CD4-positive, alpha-beta T cell (primary cell): ENCODE measurements around the gene IL37. TPM values are rescaled to one million over a fixed set of nuclear protein-coding genes. Genes with fewer than 3 reads are reported as not detected.

Experiments
- ATAC-seq: fragments of 200-7000 bp; cut with Tn5 transposase; one replicate; pipeline ENCODE4 v1.10.0; 2022; ENCODE audit warnings: mild to moderate bottlenecking; ENCODE audit not compliant: poor library complexity
- CTCF ChIA-PET: fragments of 350-600 bp; sonication (Branson Sonifier 250); formaldehyde crosslinking; loops from one replicate; lab custom pipeline; 2021; ENCODE audit warnings: antibody characterized with exemption, inconsistent platforms; lab: Charles Lee
- POLR2A ChIA-PET: fragments of 350-600 bp; sonication (Branson Sonifier 250); formaldehyde crosslinking; loops from one replicate; lab custom pipeline; 2021; ENCODE audit warnings: antibody characterized with exemption, inconsistent platforms; lab: Charles Lee
- DNase-seq, 14 experiments: peaks; one replicate each; pipeline ENCODE4 v3.0.0-alpha.2; 2013 to 2020; ENCODE audit warnings: mixed read lengths in 2 of 14
- H3K27ac ChIP-seq, 2 donors: one replicate each; pipeline versions ENCODE4 v1.5.1 to v1.7.0; 2013; ENCODE audit warnings: low read length in 2 of 2, low read depth in 1 of 2, mild to moderate bottlenecking in 1 of 2
- H3K27me3 ChIP-seq, 2 experiments: 1 replicate in 1 of 2; 2 replicates in 1 of 2; pipeline versions ENCODE4 v1.6.1 to v1.7.0; 2013; ENCODE audit warnings: low read length in 2 of 2, control low read depth in 1 of 2, mild to moderate bottlenecking in 1 of 2, moderate library complexity in 1 of 2; ENCODE audit not compliant: insufficient read depth in 2 of 2, control insufficient read depth in 1 of 2
- H3K36me3 ChIP-seq: one replicate; pipeline ENCODE4 v1.6.1; 2013; ENCODE audit warnings: low read length, control low read depth; ENCODE audit not compliant: insufficient read depth
- H3K4me1 ChIP-seq: one replicate; pipeline ENCODE4 v1.6.1; 2013; ENCODE audit warnings: low read length, control low read depth; ENCODE audit not compliant: insufficient read depth
- H3K4me3 ChIP-seq: one replicate; pipeline ENCODE4 v1.5.1; 2013; ENCODE audit warnings: mild to moderate bottlenecking, low read length, moderate library complexity
- H3K9me3 ChIP-seq, 2 experiments: 1 replicate in 1 of 2; 2 replicates in 1 of 2; pipeline versions ENCODE4 v1.6.1 to v1.7.0; 2013; ENCODE audit warnings: low read length in 2 of 2, mild to moderate bottlenecking in 2 of 2, control low read depth in 1 of 2, moderate library complexity in 1 of 2; ENCODE audit not compliant: control insufficient read depth in 1 of 2, insufficient read depth in 1 of 2
- H3K27ac Mint-ChIP-seq: one replicate; pipeline ENCODE4 v1.8.0; 2020; ENCODE audit warnings: mixed read lengths
- H3K27me3 Mint-ChIP-seq: one replicate; pipeline ENCODE4 v1.8.0; 2021; ENCODE audit warnings: mixed read lengths
- H3K36me3 Mint-ChIP-seq: one replicate; pipeline ENCODE4 v1.8.0; 2021; ENCODE audit warnings: low read depth, mixed read lengths
- H3K4me1 Mint-ChIP-seq: one replicate; pipeline ENCODE4 v1.8.0; 2021; ENCODE audit warnings: low read depth, mixed read lengths
- H3K4me3 Mint-ChIP-seq: one replicate; pipeline ENCODE4 v1.8.0; 2020; ENCODE audit warnings: mild to moderate bottlenecking, mixed read lengths
- H3K9me3 Mint-ChIP-seq: one replicate; pipeline ENCODE4 v1.8.0; 2020; ENCODE audit warnings: mixed read lengths
- intact Hi-C, 2 experiments: fragments of 100-400 bp; cut with DNase I in 1 of 2; cut with micrococcal nuclease in 1 of 2; formaldehyde crosslinking; loops; one replicate each; pipeline versions ENCODE4 v1.15.1 to v1.9.0; 2023 to 2025; cut with DNase I, micrococcal nuclease
- total RNA-seq, 174 experiments: library from RNA in 2 of 174; stranded (reverse) in 2 of 174; gene quantifications; one replicate each; pipeline ENCODE4 v1.2.3 and lab custom pipeline; 2021 to 2026
- TF ChIP-seq, protein P1 (sequence below): fragments of 200-600 bp; IDR thresholded peaks from one replicate; pipeline ENCODE4 v1.8.0; 2022; ENCODE audit warnings: antibody characterized with exemption, mild to moderate bottlenecking

IL37 gene
- total RNA-seq, 2 experiments from 2014 or later = not detected

DNA sequence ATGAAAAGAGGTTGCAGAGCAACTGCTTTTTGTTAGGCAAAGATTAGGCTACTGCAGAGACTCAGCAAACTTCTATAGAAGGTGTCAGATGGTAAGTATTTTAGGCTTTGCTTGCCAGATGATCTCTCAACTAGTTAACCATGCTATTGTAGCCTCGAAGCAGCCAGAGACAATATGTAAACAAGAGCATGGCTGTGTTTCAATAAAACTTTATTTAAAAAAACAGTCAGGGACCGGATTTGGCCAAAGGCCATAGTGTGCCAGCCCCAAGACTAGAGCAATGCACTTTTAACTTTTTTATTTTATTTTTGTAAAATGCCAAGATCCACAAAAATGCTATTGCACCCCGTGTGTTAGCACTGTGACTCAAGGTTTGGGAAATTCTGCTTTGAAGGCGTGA lies 1.4 kb downstream of the IL37 start:
- POLR2A ChIA-PET = no interaction called here
- H3K4me3 Mint-ChIP-seq = no peak overlapping the region
- ATAC-seq (no peak), DNase-seq (no peak)
- no peaks in the 10 kb centered on the region for H3K27me3 Mint-ChIP-seq
- Histone ChIP-seq H3K27ac (no peak overlapping the region), H3K4me1 (peaks cover 16% of the 10 kb centered on the region), H3K36me3 (no peaks in the 10 kb centered on the region), H3K9me3 (no peaks in the 10 kb centered on the region), H3K27me3 (no peaks in the 10 kb centered on the region), H3K4me3 (no peak overlapping the region)
- H3K4me1 Mint-ChIP-seq = peaks cover 18% of the 10 kb centered on the region
- H3K36me3 Mint-ChIP-seq = no peaks in the 10 kb centered on the region
- no peaks in the 10 kb centered on the region for H3K9me3 Mint-ChIP-seq
- CTCF ChIA-PET = no interaction called here
- TF ChIP-seq, protein P1, sequence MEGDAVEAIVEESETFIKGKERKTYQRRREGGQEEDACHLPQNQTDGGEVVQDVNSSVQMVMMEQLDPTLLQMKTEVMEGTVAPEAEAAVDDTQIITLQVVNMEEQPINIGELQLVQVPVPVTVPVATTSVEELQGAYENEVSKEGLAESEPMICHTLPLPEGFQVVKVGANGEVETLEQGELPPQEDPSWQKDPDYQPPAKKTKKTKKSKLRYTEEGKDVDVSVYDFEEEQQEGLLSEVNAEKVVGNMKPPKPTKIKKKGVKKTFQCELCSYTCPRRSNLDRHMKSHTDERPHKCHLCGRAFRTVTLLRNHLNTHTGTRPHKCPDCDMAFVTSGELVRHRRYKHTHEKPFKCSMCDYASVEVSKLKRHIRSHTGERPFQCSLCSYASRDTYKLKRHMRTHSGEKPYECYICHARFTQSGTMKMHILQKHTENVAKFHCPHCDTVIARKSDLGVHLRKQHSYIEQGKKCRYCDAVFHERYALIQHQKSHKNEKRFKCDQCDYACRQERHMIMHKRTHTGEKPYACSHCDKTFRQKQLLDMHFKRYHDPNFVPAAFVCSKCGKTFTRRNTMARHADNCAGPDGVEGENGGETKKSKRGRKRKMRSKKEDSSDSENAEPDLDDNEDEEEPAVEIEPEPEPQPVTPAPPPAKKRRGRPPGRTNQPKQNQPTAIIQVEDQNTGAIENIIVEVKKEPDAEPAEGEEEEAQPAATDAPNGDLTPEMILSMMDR = no peak
- intact Hi-C loops = no loop called here
- no peak overlapping the region for H3K27ac Mint-ChIP-seq

DNA sequence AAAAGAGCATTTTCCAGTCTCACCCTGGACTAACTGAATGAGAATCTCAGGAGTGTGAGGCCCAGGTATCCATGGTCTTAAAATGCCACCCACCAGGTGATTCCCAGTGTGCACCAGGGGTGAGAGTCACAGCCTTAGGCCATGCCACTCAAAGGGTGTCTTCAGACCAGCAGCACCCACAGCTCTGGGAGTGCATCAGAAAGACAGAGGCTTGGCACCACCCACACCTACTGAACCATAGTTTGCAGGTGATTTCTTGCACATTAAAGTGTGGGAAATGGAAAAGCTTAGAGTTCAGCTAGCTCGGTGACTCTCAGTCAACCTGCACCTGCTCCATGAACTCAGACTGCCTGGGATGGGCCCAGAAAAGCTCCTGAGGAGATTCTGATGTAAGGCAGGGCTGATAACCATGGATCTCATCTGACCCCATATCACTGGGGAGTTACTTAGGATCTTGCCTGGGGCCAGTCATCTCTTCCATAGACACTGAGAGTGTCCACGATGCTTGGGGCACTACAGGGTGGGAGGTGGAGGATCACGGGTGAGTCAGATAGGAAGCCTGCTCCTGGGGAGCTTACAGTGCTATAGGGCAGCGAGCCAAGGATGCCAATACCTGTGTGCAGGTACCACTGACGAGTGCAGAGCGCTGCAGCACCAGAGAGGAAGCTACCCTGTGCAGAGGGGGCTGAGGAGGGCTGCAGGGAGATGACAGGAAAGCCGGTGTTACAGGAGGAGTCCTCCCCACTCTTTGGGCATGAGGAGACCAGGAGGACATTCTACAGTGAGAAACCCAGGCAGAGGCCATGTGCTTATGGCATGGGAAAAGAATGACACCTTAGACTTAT lies 4.6 kb downstream of the IL37 start:
- H3K36me3 ChIP-seq = no peaks in the 10 kb centered on the region
- no peaks in the 10 kb centered on the region for H3K27me3 Mint-ChIP-seq
- intact Hi-C loops = no loop called here
- H3K9me3 Mint-ChIP-seq = no peaks in the 10 kb centered on the region
- peak in 1 of 14 experiments; percentile 21 for DNase-seq
- H3K27ac ChIP-seq = no peak overlapping the region
- no peaks in the 10 kb centered on the region for H3K9me3 ChIP-seq
- no peak for ATAC-seq
- H3K4me3 ChIP-seq = no peak overlapping the region
- H3K4me3 Mint-ChIP-seq = no peak overlapping the region
- ChIA-PET CTCF (no interaction called here), POLR2A (no interaction called here)
- peaks cover 18% of the 10 kb centered on the region for H3K4me1 Mint-ChIP-seq
- H3K27ac Mint-ChIP-seq = no peak overlapping the region
- peaks cover 16% of the 10 kb centered on the region for H3K4me1 ChIP-seq
- H3K27me3 ChIP-seq = no peaks in the 10 kb centered on the region
- TF ChIP-seq, protein P1 = no peak
- H3K36me3 Mint-ChIP-seq = no peaks in the 10 kb centered on the region

DNA sequence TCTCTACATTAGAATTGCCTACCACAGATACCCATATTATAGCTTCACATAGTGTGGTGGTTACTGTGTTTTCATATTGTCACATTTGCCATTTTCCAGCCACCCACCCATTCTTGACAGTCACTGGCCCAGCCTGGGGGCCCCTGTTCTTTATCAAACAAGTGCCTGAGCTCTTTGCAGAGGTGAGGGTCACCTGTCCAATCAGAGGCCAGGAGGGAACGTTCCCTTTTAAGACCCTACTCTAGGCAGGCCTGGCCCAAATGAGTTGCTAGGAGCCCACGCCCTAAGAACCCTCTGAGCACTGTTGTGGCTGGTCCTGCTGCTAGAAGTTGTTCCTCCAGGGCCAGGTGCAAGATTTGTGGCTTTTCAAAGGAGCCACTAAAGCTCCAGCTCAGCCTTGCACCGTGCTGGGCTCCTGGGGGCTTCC lies 5.2 kb downstream of the IL37 start:
- H3K4me3 Mint-ChIP-seq = no peak overlapping the region
- Histone ChIP-seq H3K36me3 (no peaks in the 10 kb centered on the region), H3K4me1 (peaks cover 16% of the 10 kb centered on the region), H3K27me3 (no peaks in the 10 kb centered on the region), H3K4me3 (no peak overlapping the region), H3K27ac (no peak overlapping the region), H3K9me3 (no peaks in the 10 kb centered on the region)
- CTCF ChIA-PET = no interaction called here
- ATAC-seq (no peak), DNase-seq (peak in 1 of 14 experiments; percentile 40)
- H3K27me3 Mint-ChIP-seq = no peaks in the 10 kb centered on the region
- no peaks in the 10 kb centered on the region for H3K9me3 Mint-ChIP-seq
- H3K27ac Mint-ChIP-seq = no peak overlapping the region
- TF ChIP-seq, protein P1 = no peak
- H3K4me1 Mint-ChIP-seq = peaks cover 18% of the 10 kb centered on the region
- H3K36me3 Mint-ChIP-seq = no peaks in the 10 kb centered on the region
- POLR2A ChIA-PET = no interaction called here
- intact Hi-C loops = no loop called here
